GM21381 (cell line): ENCODE data around the gene USP35.
"Not testable (repeated sequence)": the region's sequence is repeated elsewhere in the genome, so short reads cannot be mapped to it uniquely, and the experiment has no call there.

Experiments
- ATAC-seq: cut with Tn5 transposase; IDR thresholded peaks from one replicate; pipeline ENCODE4 v1.9.1; 2021; ENCODE audit warnings: mild to moderate bottlenecking, moderate library complexity; ENCODE audit not compliant: unreplicated experiment

Gene USP35

DNA sequence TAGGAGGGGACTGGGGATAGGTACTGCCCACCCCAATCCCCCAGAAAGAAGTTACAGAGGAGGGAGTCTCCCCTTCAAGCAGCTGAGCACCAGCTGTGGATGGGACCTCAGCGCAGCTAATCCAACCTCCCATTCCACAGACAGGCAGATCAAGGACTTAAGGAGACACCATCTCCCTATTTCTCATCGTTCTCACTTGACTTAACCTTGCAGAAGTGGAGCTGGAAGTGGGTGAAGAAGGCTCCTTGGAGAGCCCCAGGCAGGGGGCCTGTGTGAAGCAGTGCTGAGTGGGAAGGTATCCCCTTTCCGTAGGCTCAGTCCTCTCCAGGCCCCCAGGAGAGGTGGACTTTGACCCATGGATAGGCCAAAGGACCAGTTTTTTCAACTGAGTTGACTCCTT is 27.3 kb downstream of the USP35 start:
- ATAC-seq, result no peak

DNA sequence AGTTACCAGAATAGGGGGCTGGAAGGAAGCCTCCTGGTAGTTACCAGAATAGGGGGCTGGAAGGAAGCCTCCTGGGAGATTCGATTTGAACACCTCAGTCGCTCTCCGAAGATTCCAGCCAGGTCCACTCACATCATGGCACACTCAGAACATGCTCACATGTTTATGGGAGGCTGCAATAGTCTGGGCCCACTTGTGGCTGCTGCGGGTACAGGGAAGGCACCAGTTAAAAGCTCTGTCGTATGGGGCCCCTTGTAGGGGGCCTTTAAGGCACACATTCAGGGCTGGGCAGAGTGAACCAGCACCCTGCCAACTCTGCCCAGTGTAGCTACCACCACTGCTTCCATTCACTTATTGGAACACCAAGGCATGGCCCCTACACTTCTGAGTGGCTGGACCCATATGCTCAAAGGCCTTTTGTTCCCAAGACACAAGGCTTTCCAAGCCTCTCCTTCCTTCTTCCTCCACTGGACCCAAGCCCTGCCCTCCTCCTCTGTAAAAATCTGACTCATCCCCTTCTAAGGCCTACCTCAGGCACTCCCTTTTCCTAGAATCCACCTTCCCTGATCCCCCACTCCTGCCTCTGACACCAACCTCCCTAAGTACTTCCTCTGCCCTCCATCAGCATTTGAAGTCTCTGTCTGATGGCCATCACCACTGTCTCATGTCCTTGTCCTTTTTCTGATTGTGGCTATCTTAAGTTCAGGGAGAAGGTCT is 28.0 kb downstream of the USP35 start:
- ATAC-seq, result no peak

- ATAC-seq, result no peak
Measured at GRCh38 chr11:78217650-78218541, 29.2 kb downstream of the USP35 start.

DNA sequence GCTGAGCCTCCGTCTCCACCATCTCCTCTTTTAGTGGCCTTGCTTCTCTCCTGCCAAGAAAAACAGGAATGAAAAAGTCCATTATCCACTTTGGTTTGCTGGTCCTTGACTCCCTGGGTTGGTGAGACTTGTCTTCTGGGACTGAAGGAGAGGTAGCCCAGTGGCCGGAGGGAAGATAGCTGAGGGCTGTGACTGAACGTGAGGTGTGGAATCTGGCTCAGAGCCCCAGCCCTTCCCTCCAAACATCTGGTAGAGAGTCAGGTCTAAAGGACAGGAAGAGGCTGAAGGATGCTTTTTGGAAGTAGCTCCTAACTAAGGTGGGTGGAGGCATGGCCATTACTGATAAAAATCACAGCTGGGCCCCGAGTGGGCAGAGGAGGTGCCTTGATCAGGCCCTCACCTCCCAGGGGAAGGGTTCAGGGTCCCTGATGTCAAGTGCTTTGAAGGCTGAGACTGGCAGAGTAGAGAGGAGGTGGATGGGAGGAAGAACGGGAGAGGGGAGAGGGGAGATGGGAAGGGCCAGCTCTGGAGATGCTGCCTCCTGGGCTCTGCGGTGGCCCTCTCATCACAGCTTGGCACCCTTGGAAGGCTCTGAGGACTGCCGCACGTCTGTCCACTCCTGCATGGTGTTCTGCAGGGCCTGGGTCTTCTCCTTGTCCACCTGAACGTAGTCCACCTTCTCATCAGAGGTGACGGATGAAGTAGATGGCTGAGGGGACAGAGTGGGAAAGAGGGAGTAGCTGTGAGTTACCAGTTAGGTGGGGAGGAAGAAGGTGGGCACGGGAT is 30.2 kb downstream of the USP35 start:
- no peak for ATAC-seq

GRCh38 chr11:78219493-78220217 is 30.9 kb downstream of the USP35 start:
- no peak for ATAC-seq

GRCh38 chr11:78220218-78221157 is 31.8 kb downstream of the USP35 start:
- no peak for ATAC-seq

GRCh38 chr11:78221396-78222315 is 32.9 kb downstream of the USP35 start:
- ATAC-seq, result no peak

GRCh38 chr11:78222726-78223125 is 34.0 kb downstream of the USP35 start:
- ATAC-seq, result not testable (repeated sequence)

DNA sequence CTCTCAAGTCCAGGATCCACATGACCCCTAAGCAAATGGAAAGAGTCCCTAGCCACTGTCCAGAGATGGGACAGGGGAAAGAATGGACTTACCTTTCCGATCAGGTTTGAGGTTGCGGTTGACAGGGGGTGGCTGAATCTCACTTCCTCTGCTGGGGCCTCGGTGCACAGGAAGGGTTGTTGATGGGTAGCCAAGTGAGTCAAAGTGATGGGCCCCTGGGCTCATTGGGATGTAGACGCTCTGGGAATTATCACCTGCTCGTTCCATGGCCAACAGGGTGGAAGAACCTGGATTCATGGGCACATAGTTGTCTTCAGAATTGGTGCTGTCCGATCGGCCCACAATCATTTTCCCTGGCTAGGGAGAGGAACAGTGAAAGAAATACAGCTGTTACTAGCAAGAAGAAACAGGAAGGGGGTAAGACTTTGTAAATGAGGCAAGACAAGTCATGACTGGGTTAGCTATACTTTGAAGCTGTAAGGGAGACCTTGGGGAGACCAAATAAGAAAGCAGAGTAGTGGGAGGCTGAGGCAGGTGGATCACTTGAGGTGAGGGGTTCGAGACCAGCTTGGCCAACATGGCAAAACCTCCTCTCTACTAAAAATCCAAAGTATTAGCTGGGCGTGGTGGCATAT is 34.7 kb downstream of the USP35 start:
- ATAC-seq, result peak; percentile 71

DNA sequence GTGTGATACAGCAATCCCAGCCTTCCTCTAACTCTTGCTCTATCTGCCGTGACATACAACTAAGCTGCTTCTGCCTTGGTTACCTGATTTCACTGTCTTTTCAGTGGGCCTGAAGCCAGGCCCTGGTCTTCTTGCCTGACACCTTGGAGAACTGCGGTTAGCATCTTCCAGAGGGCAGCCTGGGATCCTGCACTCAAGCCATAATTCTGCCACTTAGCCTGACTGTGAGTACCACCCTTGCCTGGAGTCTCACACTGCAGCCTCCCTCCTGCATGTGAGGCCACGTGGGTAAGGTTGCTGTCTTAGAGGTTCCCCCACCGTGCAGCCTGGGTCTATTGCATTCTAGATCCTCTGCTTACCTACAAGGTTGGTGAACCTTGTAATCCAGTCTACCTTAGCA is 35.8 kb downstream of the USP35 start:
- ATAC-seq, result no peak

DNA sequence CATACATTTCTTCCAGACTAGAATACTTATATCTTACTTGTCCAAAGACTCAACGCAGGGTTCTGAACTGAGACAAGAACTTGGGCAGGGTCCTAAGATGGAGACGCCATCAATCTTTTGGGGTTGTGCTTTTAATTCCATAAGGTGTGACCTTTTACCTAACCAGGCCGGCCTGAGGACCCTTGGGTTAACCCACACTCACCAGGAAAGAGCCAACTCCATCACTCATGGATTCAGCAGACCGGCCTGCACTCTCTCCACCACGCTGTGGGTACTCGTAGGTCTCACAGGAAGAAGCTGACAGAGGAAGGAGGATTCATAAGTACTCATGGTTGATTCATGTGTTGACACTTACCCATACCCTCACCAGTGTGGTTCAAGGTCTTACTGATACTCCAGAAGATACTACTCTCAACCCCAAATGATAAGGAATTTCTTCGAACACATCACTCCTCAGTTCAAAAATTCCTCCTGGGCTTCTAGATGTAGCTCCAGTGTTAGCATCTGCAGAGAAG is 36.2 kb downstream of the USP35 start:
- ATAC-seq, result no peak

DNA sequence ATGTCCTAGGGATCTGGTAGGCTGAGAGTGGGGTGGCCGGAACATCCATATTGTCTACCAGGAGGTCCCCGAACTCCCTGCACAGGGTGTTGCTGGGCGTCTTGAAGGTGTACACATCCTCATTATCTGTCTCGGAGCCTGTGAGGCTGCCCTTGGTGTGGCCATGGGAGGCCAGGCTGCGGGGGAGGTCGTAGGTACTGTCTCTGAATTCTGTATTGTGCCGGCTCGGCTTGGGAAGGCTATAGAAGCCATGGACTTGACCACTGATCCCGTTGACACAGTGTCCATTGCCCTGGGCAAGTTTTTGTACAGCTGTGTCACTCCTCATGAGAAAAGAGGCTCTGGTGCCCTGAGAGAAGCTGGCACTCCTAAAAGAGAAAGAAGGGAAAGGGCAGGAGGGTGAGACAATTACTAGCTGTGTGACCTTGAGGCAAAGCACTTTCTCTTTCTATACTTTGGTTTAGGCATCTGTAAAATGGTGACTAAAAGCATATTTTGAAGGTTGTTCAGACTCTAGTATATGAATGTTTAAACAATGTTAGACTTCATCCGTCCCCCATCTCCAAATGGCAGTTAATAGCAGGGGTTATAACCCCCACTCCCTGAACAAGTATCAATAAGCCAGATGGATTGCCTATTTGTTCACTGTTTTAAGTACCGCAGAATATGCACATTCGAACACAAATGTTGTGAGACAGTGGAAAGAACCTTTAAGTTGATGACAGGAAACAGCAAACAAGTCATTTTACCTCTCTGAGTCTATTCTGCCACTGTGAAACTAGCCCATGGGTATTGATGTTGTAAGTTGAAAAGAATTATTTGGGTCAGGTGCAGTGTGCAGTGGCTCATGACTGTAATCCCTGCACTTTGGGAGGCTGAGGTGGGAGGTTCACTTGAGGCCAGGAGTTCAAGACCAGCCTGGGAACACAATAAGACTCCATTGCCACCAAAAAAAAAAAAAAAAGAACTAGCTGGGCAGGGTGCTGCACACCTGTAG is 38.3 kb downstream of the USP35 start:
- no peak for ATAC-seq

- ATAC-seq, result no peak
Measured at GRCh38 chr11:78227921-78228320, 39.2 kb downstream of the USP35 start.

GRCh38 chr11:78228467-78228866 is 39.7 kb downstream of the USP35 start:
- ATAC-seq, result no peak

DNA sequence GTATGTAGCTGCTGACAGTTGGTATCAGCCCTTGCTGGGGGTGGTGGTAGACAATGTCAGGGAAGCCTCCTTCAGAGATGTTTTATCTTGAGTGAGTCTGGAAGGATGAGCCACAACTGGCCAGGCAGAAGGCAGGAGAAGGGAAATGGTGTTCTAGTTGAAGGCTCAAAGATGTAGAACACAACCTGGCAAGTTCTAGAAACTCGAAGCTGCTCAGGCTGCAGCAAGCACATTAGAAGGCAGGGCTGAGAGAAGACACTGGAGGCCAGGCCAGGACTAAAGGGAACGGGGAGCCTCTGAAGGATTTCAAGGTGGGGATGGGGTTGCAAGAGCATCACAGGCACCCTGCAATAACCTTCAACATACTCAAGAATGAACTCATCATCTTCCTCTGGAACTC is 40.4 kb downstream of the USP35 start:
- no peak for ATAC-seq

GRCh38 chr11:78230161-78230877 is 41.6 kb downstream of the USP35 start:
- ATAC-seq, result no peak
